Measurements from ENCODE around the gene CCDC8. TPM values are rescaled to one million over a fixed set of nuclear protein-coding genes. Genes with fewer than 3 reads are reported as not detected.

Gene CCDC8
- total RNA-seq, 1 donor from 2014 or later: 13.3 TPM

DNA sequence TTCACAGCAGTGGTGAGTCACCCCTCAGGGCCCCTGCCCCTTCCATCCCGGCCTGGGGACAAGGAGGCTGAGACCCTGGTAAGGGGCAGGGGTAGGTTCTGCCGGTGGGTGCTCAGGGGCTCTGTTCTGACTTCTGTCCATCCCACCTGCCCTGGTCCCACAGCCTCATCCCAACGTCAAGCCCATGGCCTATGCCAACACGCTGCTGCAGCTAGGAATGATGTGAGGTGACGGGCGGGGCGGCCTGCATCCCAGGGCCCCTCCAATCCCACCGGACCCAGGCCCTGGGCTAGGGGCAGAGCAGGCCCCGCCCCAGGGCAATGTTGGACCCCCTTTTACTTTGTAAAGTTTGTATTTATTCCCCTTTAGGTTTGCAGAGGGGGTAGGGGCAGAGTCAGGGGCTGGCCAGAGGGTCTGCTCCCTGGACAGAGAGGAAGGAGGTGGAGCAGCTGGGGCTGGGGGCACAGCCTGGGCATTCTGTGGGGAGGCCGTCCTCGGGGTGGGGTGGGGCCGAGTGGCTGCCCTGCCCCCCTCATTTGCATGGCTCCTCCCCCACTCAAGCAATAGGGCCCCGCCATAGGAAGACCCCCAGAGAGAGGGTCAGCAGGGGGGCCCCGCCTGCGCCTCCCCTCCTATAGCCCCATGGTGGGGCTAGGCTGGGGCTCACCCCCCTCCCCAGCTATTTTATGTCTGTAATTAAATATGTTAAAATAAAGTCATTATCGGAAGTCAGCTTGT lies 23.1 kb downstream of the CCDC8 start:
- Mint-ChIP-seq H3K36me3 (ENCODE audit: low read depth, unreplicated experiment) (peaks cover 48% of the 10 kb centered on the region), H3K4me1 (ENCODE audit: unreplicated experiment) (peaks cover 23% of the 10 kb centered on the region), H3K4me3 (ENCODE audit: unreplicated experiment) (no peak overlapping the region), H3K27ac (ENCODE audit: unreplicated experiment) (no peak overlapping the region), H3K27me3 (ENCODE audit: unreplicated experiment) (peaks cover 15% of the 10 kb centered on the region), H3K9me3 (ENCODE audit: unreplicated experiment) (peaks cover 5% of the 10 kb centered on the region)
- TF ChIP-seq, protein P1, sequence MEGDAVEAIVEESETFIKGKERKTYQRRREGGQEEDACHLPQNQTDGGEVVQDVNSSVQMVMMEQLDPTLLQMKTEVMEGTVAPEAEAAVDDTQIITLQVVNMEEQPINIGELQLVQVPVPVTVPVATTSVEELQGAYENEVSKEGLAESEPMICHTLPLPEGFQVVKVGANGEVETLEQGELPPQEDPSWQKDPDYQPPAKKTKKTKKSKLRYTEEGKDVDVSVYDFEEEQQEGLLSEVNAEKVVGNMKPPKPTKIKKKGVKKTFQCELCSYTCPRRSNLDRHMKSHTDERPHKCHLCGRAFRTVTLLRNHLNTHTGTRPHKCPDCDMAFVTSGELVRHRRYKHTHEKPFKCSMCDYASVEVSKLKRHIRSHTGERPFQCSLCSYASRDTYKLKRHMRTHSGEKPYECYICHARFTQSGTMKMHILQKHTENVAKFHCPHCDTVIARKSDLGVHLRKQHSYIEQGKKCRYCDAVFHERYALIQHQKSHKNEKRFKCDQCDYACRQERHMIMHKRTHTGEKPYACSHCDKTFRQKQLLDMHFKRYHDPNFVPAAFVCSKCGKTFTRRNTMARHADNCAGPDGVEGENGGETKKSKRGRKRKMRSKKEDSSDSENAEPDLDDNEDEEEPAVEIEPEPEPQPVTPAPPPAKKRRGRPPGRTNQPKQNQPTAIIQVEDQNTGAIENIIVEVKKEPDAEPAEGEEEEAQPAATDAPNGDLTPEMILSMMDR (IDR thresholded peaks at IDR 0.05; ENCODE audit: unreplicated experiment): no peak
- DNase-seq (ENCODE audit: low spot score): no peak

DNA sequence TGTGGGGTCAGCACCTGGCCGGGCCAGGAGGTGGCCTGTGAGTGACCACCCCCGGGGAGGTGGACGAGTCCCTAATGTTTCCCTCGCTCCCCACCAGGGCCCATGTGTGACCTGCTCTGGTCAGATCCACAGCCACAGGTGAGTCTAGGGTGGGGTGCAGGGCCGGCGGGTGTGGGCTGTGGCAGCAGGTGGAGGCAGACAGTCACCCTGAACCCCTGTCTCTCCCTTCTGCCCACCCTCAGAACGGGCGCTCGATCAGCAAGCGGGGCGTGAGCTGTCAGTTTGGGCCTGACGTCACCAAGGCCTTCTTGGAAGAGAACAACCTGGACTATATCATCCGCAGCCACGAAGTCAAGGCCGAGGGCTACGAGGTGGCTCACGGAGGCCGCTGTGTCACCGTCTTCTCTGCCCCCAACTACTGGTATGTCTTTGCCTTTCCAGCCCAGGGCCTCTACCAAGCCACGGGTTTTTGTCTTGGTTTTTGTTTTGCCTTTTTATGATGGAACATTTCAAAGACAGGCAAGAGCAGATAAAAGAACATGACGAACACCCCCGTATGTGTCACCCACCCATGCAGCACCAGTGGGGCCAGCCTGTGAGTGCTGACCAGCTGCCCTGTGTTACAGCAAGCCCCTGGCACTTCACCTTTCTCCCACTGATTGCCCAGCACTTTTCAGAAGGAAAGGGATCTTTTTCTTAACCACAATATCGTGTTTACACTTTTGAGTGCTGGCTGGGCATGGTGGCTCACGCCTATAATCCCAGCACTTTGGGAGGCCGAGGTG lies 24.9 kb downstream of the CCDC8 start:
- H3K4me1 Mint-ChIP-seq (ENCODE audit: unreplicated experiment): peaks cover 23% of the 10 kb centered on the region
- peaks cover 5% of the 10 kb centered on the region for H3K9me3 Mint-ChIP-seq (ENCODE audit: unreplicated experiment)
- TF ChIP-seq, protein P1 (IDR thresholded peaks at IDR 0.05; ENCODE audit: unreplicated experiment): no peak
- peaks cover 57% of the 10 kb centered on the region for H3K36me3 Mint-ChIP-seq (ENCODE audit: low read depth, unreplicated experiment)
- H3K4me3 Mint-ChIP-seq (ENCODE audit: unreplicated experiment): peak overlapping the region; percentile 59
- no peak for DNase-seq (ENCODE audit: low spot score)
- H3K27ac Mint-ChIP-seq (ENCODE audit: unreplicated experiment): no peak overlapping the region
- H3K27me3 Mint-ChIP-seq (ENCODE audit: unreplicated experiment): peaks cover 19% of the 10 kb centered on the region

DNA sequence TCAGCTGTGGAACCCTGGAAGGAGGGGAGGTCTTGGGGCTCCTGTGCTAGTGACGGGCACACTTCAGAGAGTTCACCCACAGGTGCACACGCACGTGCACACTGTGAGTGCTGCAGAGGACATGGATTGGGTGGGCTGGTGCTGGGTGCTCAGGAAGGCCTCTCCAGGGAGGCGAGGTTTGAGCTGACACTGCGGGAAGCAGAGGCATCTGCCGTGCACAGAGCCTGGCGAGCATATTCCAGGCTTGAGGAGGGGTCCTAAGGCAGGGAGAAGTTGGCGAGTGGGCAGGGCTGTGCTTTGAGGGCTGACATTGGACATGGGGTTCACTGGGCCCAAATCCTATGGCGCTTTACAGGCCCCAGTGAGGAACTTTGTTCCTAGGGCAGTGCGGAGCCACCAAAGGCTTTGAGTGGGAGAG lies 25.6 kb downstream of the CCDC8 start:
- Mint-ChIP-seq H3K36me3 (ENCODE audit: low read depth, unreplicated experiment) (peaks cover 55% of the 10 kb centered on the region), H3K4me1 (ENCODE audit: unreplicated experiment) (peaks cover 16% of the 10 kb centered on the region), H3K27me3 (ENCODE audit: unreplicated experiment) (peaks cover 15% of the 10 kb centered on the region), H3K27ac (ENCODE audit: unreplicated experiment) (no peak overlapping the region), H3K9me3 (ENCODE audit: unreplicated experiment) (peaks cover 5% of the 10 kb centered on the region), H3K4me3 (ENCODE audit: unreplicated experiment) (peak overlapping the region; percentile 71)
- TF ChIP-seq, protein P1 (IDR thresholded peaks at IDR 0.05; ENCODE audit: unreplicated experiment): no peak
- no peak for DNase-seq (ENCODE audit: low spot score)

DNA sequence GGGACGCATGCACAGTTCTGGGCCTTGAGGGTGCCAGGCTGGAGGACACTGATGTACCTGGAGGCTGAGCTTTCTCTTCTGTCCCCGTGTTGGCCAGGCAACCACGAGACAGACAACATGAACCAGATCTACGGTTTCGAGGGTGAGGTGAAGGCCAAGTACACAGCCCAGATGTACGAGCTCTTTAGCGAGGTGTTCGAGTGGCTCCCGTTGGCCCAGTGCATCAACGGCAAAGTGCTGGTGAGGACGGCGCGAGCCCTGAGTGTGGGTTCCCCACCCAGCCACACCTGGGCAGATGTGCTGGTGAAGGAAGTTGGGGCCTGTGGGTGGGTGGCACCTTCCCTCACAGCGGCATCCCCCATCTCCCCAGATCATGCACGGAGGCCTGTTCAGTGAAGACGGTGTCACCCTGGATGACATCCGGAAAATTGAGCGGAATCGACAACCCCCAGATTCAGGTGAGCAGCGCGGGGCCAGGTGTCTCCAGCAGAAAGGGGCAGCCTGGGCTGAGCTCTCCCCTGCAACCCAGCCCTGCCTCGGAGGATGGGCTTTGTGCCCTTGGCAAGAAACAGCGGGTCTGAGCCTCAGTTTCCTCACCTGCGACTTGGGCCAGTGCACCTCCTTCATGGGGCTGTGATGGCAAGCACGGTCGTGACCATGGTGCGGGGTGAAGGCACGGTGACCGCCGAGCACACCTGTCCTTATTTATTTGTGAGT lies 26.2 kb downstream of the CCDC8 start:
- H3K9me3 Mint-ChIP-seq (ENCODE audit: unreplicated experiment): peaks cover 5% of the 10 kb centered on the region
- peak overlapping the region; percentile 42 for H3K27ac Mint-ChIP-seq (ENCODE audit: unreplicated experiment)
- TF ChIP-seq, protein P1 (IDR thresholded peaks at IDR 0.05; ENCODE audit: unreplicated experiment): no peak
- peaks cover 57% of the 10 kb centered on the region for H3K36me3 Mint-ChIP-seq (ENCODE audit: low read depth, unreplicated experiment)
- H3K27me3 Mint-ChIP-seq (ENCODE audit: unreplicated experiment): peaks cover 14% of the 10 kb centered on the region
- H3K4me3 Mint-ChIP-seq (ENCODE audit: unreplicated experiment): peak overlapping the region; percentile 71
- DNase-seq (ENCODE audit: low spot score): no peak
- H3K4me1 Mint-ChIP-seq (ENCODE audit: unreplicated experiment): peaks cover 10% of the 10 kb centered on the region
